Ishikawa (cell line): ENCODE measurements around the gene YAP1.

Experiments used
- CEBPB ChIP-seq: IDR thresholded peaks from 2 replicates; pipeline ENCODE4 v1.6.1; 2012
- EP300 ChIP-seq: IDR thresholded peaks from 2 replicates; pipeline ENCODE4 v1.6.1; 2012; ENCODE audit warnings: borderline replicate concordance
- MAX ChIP-seq: IDR thresholded peaks from 2 replicates; pipeline ENCODE4 v1.6.1; 2012
- TEAD4 ChIP-seq: IDR thresholded peaks from 2 replicates; pipeline ENCODE4 v1.6.1; 2012
- YY1 ChIP-seq: IDR thresholded peaks from 2 replicates; pipeline ENCODE4 v1.6.1; 2012; ENCODE audit warnings: low read depth

GRCh38 chr11:102244681-102245409, 134.6 kb downstream of the YAP1 start:
- TF ChIP-seq CEBPB (no peak), EP300 (no peak), MAX (no peak), YY1 (no peak), TEAD4 (no peak)
